ENCODE measurements around the gene HEPN1. TPM values are rescaled to one million over a fixed set of nuclear protein-coding genes. Genes with fewer than 3 reads are reported as not detected.

The HEPN1 gene
- total and polyA plus RNA-seq, 2 of the 8 experiments (the other 6 are each of a cell fraction or from before 2014, with no cell fraction given), result not detected

- H3K9ac ChIP-seq (replicated peaks in 1 of 4; ENCODE audit: extremely low read depth in 1 of 4, low read depth in 3 of 4, low read length in 3 of 4), result no peak overlapping the region
- no peaks in the 10 kb centered on the region for H3K79me1 ChIP-seq (ENCODE audit: low read depth, low read length)
- CTCF ChIA-PET (ENCODE audit: partially characterized antibody), result interaction anchor here (1.2 to 1.5 kb wide), 3 partner anchors 11 to 24 kb away, joined by 3 to 4 read pairs (median 4); no protein-coding TSS in a partner anchor
- no peaks in the 10 kb centered on the region for H4K20me1 ChIP-seq (replicated peaks in 1 of 2; ENCODE audit: control insufficient read depth in 1 of 2, insufficient read depth in 2 of 2, low read length in 2 of 2)
- POLR2A ChIA-PET (ENCODE audit: partially characterized antibody), result interaction anchor here (0.7 kb wide), 1 partner anchor 96 kb away, joined by 3 read pairs; the partner anchor contains the start of gene MSANTD2
- H3K14ac ChIP-seq (ENCODE audit: insufficient read length), result no peak overlapping the region
- FAIRE-seq (no peak), DNase-seq (ENCODE audit: low read depth in 1 of 2, low spot score in 2 of 2) (peak in 1 of 2 experiments; percentile 37)
- H2BK20ac ChIP-seq (ENCODE audit: low read length), result no peak overlapping the region
- no peak overlapping the region for H2BK5ac ChIP-seq (ENCODE audit: low read depth, low read length)
- H3K23ac ChIP-seq (ENCODE audit: insufficient read length), result no peak overlapping the region
- H4K5ac ChIP-seq (ENCODE audit: insufficient read length, low read depth, low read length), result no peak overlapping the region
- no peak overlapping the region for H2AK5ac ChIP-seq (ENCODE audit: low read depth, low read length)
- H2AFZ ChIP-seq (ENCODE audit: low read length), result no peak overlapping the region
- H3K18ac ChIP-seq (ENCODE audit: extremely low read depth, low read length), result no peak overlapping the region
- H4K91ac ChIP-seq (replicated peaks; ENCODE audit: insufficient read length, low read length), result no peak overlapping the region
- H3K4me1 ChIP-seq (replicated peaks in 1 of 4; ENCODE audit: control insufficient read depth in 3 of 4, insufficient read depth in 4 of 4, low read length in 3 of 4), result peaks cover 0 to 2% (median 1%) of the 10 kb centered on the region in 4 experiments; a peak in 3 of 7 replicates
- no peaks in the 10 kb centered on the region for H3K79me2 ChIP-seq (ENCODE audit: control insufficient read depth in 1 of 2, insufficient read depth in 2 of 2, low read length in 2 of 2)
- no peaks in the 10 kb centered on the region for H3K9me3 ChIP-seq (ENCODE audit: insufficient read depth in 2 of 2, low read depth in 1 of 2, low read length in 1 of 2)
- H2BK15ac ChIP-seq (ENCODE audit: low read length), result no peak overlapping the region
- H3K27me3 ChIP-seq (replicated peaks in 1 of 4; ENCODE audit: control insufficient read depth in 3 of 4, extremely low read depth in 1 of 4, insufficient read depth in 3 of 4, low read length in 3 of 4), result peaks cover 0 to 6% (median 0%) of the 10 kb centered on the region in 4 experiments; a peak in 2 of 7 replicates
- H3K4me3 ChIP-seq (ENCODE audit: extremely low read depth in 1 of 4, insufficient read depth in 2 of 4, low read depth in 3 of 4, low read length in 4 of 4), result no peak overlapping the region
- no peak overlapping the region for H2BK12ac ChIP-seq (ENCODE audit: low read depth, low read length)
- H3K4me2 ChIP-seq (ENCODE audit: insufficient read depth in 1 of 2, low read depth in 2 of 2, low read length in 2 of 2), result no peak overlapping the region
- 98% methylated on average over 15 of the region's 16 CpGs; no CpG with 5 or more reads in 1 of the 2 experiments for WGBS, 2 experiments (ENCODE audit: extremely low coverage in 1 of 2, insufficient coverage in 1 of 2, insufficient read length in 1 of 2, insufficient replicate concordance in 2 of 2, low coverage in 1 of 2, low lambda C conversion rate in 2 of 2, missing lambda C conversion rate in 1 of 2)
- H4K8ac ChIP-seq (ENCODE audit: extremely low read depth, insufficient read depth, low read length), result no peak overlapping the region
- no peak overlapping the region for H3K56ac ChIP-seq (replicated peaks; ENCODE audit: insufficient read length, low read depth, low read length)
- no peak overlapping the region for H2BK120ac ChIP-seq (replicated peaks; ENCODE audit: low read depth, low read length)
- no peak overlapping the region for H3K4ac ChIP-seq (replicated peaks; ENCODE audit: insufficient read length, low read depth, low read length)
- no peaks in the 10 kb centered on the region for H3K23me2 ChIP-seq (ENCODE audit: low read depth, low read length)
- H3K27ac ChIP-seq (ENCODE audit: low read depth, low read length), result no peak overlapping the region
- no peaks in the 10 kb centered on the region for H3K36me3 ChIP-seq (ENCODE audit: control insufficient read depth in 2 of 4, insufficient read depth in 4 of 4, low read length in 3 of 4)
- TF ChIP-seq HDAC6 (IDR thresholded peaks at IDR 0.05; ENCODE audit: low read depth, low read length), result no peak
Measured at GRCh38 chr11:124896071-124896750, 22.8 kb upstream of the HEPN1 start.
